Colonic mucosa (tissue), 4 donors: Measurements from ENCODE around the gene GSDME. TPM values are rescaled to one million over a fixed set of nuclear protein-coding genes. Genes with fewer than 3 reads are reported as not detected.

Source experiments
- DNase-seq: peaks from one replicate; pipeline ENCODE4 v3.0.0-alpha.2; 2020
- H3K27ac ChIP-seq: fragments of 200-600 bp; one replicate; pipeline ENCODE4 v1.8.0; 2021
- H3K27me3 ChIP-seq: fragments of 200-600 bp; one replicate; pipeline ENCODE4 v1.8.0; 2021
- H3K36me3 ChIP-seq: fragments of 200-600 bp; one replicate; pipeline ENCODE4 v1.8.0; 2021
- H3K4me1 ChIP-seq: fragments of 200-600 bp; one replicate; pipeline ENCODE4 v1.8.0; 2021; ENCODE audit warnings: mild to moderate bottlenecking
- H3K4me3 ChIP-seq: fragments of 200-600 bp; one replicate; pipeline ENCODE4 v1.8.0; 2021
- H3K9ac ChIP-seq, 2 donors: one replicate each; pipeline ENCODE4 v1.7.0; 2013; ENCODE audit warnings: control low read depth in 2 of 2, low read depth in 2 of 2, low read length in 2 of 2
- H3K9me3 ChIP-seq: fragments of 200-600 bp; one replicate; pipeline ENCODE4 v1.8.0; 2021
- intact Hi-C: fragments of 100-400 bp; cut with DNase I; formaldehyde crosslinking; loops from one replicate; pipeline ENCODE4 v1.14.1; 2022
- total RNA-seq, 2 donors: library from RNA; stranded (reverse); fragmentation: NEBNext Ultra II Directional in 1 of 2; extraction: Animal tissue kit (Norgen Biotek cat#: 25700) in 1 of 2; gene quantifications; one replicate each; pipeline ENCODE4 v1.2.1, GENCODE V29; 2021
- TF ChIP-seq, protein P1 (sequence below): fragments of 200-600 bp; IDR thresholded peaks from one replicate; pipeline ENCODE4 v1.8.0; 2022; ENCODE audit warnings: antibody characterized with exemption, mild to moderate bottlenecking
- donor health status: healthy.
- donor health status: DM: no; HTN: no; CAD: no.
- donor health status: DM: no; HTN: no; CAD: no.

Gene GSDME
- total RNA-seq, 2 donors from 2014 or later, result 0.62 to 1.0 TPM

DNA sequence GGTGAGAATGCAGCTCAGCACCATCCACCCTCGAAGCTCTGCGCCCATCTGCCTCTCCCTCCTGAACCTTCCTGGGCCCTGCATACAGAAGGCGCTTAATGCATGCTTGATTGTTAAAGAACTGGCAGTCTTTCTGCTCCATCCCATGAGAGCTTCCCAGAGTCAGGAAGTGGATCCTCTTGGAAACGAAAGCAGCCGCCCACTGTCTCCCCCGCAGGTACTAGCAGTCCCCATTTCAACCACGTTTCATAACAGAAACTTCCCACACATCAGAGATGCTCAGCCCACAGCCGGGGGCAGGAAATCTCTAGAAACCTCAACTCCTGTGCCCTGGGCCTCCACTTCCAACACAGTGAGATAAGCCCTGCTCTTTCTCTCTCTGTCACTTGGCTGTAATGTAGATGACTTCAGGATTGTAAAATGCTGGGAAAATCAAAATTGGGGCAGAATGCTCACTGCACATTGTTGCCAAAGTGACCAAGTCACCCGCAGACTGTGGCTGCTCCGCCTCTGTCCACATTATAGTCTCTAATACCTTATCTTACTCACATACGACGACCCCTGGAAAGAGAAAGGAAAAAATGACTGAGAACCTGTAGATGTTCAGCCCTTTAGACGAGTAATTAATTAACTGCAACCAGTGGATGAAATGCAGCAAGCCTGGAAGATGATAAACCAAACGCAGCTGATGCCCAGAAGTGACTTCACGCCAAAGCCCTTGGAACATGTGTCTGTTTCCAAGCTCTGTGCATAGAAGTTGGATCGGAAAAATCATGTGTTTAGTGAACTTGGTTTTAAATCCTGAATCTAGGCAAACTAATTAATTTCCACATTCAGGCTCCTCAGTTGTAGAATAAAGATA is 28.5 kb downstream of the GSDME start:
- Histone ChIP-seq H3K27me3 (no peaks in the 10 kb centered on the region), H3K9ac (no peak overlapping the region), H3K36me3 (no peaks in the 10 kb centered on the region), H3K4me1 (no peaks in the 10 kb centered on the region), H3K27ac (no peak overlapping the region), H3K9me3 (no peaks in the 10 kb centered on the region), H3K4me3 (no peak overlapping the region)
- TF ChIP-seq, protein P1, sequence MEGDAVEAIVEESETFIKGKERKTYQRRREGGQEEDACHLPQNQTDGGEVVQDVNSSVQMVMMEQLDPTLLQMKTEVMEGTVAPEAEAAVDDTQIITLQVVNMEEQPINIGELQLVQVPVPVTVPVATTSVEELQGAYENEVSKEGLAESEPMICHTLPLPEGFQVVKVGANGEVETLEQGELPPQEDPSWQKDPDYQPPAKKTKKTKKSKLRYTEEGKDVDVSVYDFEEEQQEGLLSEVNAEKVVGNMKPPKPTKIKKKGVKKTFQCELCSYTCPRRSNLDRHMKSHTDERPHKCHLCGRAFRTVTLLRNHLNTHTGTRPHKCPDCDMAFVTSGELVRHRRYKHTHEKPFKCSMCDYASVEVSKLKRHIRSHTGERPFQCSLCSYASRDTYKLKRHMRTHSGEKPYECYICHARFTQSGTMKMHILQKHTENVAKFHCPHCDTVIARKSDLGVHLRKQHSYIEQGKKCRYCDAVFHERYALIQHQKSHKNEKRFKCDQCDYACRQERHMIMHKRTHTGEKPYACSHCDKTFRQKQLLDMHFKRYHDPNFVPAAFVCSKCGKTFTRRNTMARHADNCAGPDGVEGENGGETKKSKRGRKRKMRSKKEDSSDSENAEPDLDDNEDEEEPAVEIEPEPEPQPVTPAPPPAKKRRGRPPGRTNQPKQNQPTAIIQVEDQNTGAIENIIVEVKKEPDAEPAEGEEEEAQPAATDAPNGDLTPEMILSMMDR, result no peak
- DNase-seq, result no peak
- intact Hi-C loops, result no loop called here

DNA sequence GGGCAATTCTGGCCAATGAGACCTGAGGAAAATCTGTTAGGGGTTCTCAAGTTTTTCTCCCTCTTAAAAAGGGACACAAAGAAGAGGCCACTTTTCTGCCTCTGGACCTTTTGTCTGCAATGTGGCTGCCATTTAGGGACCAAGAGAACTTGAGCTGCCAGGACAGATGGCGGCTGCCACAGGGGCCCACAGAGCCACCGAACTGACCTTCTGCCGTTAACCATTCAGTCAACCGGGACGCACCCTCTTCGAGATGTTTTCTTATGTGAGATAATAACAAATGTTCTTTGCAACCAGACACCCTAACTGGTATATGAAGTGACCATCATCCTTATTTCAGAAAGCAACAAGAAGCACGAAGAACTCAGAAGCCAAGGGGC is 29.2 kb downstream of the GSDME start:
- intact Hi-C loops, result no loop called here
- H3K9me3 ChIP-seq, result no peaks in the 10 kb centered on the region
- no peaks in the 10 kb centered on the region for H3K27me3 ChIP-seq
- DNase-seq, result no peak
- no peak overlapping the region for H3K9ac ChIP-seq
- H3K4me3 ChIP-seq, result no peak overlapping the region
- no peaks in the 10 kb centered on the region for H3K4me1 ChIP-seq
- no peaks in the 10 kb centered on the region for H3K36me3 ChIP-seq
- no peak overlapping the region for H3K27ac ChIP-seq
- TF ChIP-seq, protein P1, result no peak

DNA sequence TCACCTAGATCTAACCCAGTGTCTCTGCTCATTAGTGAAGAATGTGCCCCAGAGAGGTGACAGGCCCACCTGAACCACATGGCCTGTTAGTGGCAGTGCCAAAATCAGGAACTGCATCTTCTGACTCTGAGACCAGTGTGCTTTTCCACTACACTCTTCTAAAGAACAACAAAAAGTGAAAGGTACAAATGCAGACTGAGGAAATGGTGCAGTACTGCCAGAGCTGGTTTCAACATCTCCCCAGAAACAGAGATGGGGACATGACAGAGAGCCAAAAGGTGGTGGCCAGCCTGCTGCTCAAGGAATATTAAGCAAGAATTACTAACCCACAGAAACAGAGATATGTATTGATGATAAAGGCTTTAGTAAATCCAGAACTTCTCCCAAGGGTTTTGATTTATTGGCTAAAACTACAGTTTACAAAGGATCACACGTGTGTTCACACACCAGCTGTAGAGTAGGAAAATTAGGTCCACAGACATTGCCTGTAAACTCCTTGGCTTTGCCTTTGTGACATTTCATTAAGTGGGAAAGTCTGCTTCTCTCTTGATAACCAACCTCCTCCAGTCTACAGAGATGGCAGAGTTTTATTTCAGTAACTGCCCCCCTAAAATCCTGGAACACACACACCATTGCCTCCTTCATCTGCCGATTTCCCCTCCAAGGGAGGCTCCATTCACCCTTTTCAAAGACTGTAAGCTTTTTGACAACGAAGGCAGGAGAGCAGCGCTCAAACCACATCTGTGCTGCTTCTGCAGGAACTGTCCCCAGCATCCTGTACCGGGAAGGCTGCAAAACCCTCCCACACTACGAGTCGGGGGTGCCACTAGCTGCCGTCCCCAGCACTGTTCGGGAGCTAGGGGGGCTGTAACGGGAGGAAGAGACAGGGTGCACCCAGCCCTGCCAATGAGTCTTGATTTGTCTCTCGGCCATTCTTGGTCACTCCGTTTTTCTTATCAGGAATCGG is 29.8 kb downstream of the GSDME start:
- H3K4me3 ChIP-seq, result no peak overlapping the region
- no peak overlapping the region for H3K27ac ChIP-seq
- no peaks in the 10 kb centered on the region for H3K4me1 ChIP-seq
- H3K9ac ChIP-seq, result no peak overlapping the region
- no peaks in the 10 kb centered on the region for H3K36me3 ChIP-seq
- no peaks in the 10 kb centered on the region for H3K9me3 ChIP-seq
- TF ChIP-seq, protein P1, result no peak
- intact Hi-C loops, result no loop called here
- H3K27me3 ChIP-seq, result no peaks in the 10 kb centered on the region
- no peak for DNase-seq

DNA sequence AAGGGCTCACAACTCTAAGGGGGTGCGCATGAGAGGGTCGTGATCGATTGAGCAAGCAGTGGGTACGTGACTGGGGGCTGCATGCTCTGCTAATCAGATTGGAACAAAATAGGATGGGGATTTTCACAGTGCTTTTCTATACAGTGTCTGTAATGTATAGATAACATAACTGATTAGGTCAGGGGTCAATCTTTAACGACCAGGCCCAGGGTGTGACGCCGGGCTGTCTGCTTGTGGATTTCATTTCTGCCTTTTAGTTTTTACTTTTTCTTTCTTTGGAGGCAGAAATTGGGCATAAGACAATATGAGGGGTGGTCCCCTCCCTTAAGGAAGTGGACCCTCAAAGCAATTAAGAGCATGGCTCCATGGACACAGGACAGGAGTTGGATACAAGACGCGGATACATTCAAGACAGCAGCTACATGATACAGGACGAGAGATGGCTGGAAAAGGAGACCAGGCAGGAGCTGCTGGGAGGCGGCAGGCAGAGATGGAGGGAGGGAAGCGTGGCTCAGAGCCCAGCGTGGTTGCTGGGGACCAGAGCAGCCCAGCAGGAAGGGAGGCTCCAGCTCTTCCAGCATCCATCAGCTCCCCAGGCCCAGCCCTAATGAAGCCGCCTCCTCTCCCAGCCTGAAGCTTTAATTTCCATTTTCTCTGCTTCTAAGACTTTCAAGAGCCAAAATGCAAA is 31.6 kb downstream of the GSDME start:
- Histone ChIP-seq H3K4me3 (no peak overlapping the region), H3K9me3 (no peaks in the 10 kb centered on the region), H3K27me3 (no peaks in the 10 kb centered on the region), H3K36me3 (no peaks in the 10 kb centered on the region), H3K27ac (no peak overlapping the region), H3K9ac (no peak overlapping the region), H3K4me1 (no peaks in the 10 kb centered on the region)
- DNase-seq, result no peak
- intact Hi-C loops, result no loop called here
- TF ChIP-seq, protein P1, result no peak
